CD4-positive, alpha-beta T cell (primary cell): ENCODE measurements around the gene ANO6. TPM values are rescaled to one million over a fixed set of nuclear protein-coding genes. Genes with fewer than 3 reads are reported as not detected.

Experiments
- ATAC-seq: fragments of 200-7000 bp; cut with Tn5 transposase; one replicate; pipeline ENCODE4 v1.10.0; 2022; ENCODE audit warnings: mild to moderate bottlenecking; ENCODE audit not compliant: poor library complexity
- CTCF ChIA-PET: fragments of 350-600 bp; sonication (Branson Sonifier 250); formaldehyde crosslinking; loops from one replicate; lab custom pipeline; 2021; ENCODE audit warnings: antibody characterized with exemption, inconsistent platforms; lab: Charles Lee
- POLR2A ChIA-PET: fragments of 350-600 bp; sonication (Branson Sonifier 250); formaldehyde crosslinking; loops from one replicate; lab custom pipeline; 2021; ENCODE audit warnings: antibody characterized with exemption, inconsistent platforms; lab: Charles Lee
- DNase-seq, 14 experiments: peaks; one replicate each; pipeline ENCODE4 v3.0.0-alpha.2; 2013 to 2020; ENCODE audit warnings: mixed read lengths in 2 of 14
- H3K27ac ChIP-seq, 2 donors: one replicate each; pipeline versions ENCODE4 v1.5.1 to v1.7.0; 2013; ENCODE audit warnings: low read length in 2 of 2, low read depth in 1 of 2, mild to moderate bottlenecking in 1 of 2
- H3K27me3 ChIP-seq, 2 experiments: 1 replicate in 1 of 2; 2 replicates in 1 of 2; pipeline versions ENCODE4 v1.6.1 to v1.7.0; 2013; ENCODE audit warnings: low read length in 2 of 2, control low read depth in 1 of 2, mild to moderate bottlenecking in 1 of 2, moderate library complexity in 1 of 2; ENCODE audit not compliant: insufficient read depth in 2 of 2, control insufficient read depth in 1 of 2
- H3K36me3 ChIP-seq: one replicate; pipeline ENCODE4 v1.6.1; 2013; ENCODE audit warnings: low read length, control low read depth; ENCODE audit not compliant: insufficient read depth
- H3K4me1 ChIP-seq: one replicate; pipeline ENCODE4 v1.6.1; 2013; ENCODE audit warnings: low read length, control low read depth; ENCODE audit not compliant: insufficient read depth
- H3K4me3 ChIP-seq: one replicate; pipeline ENCODE4 v1.5.1; 2013; ENCODE audit warnings: mild to moderate bottlenecking, low read length, moderate library complexity
- H3K9me3 ChIP-seq, 2 experiments: 1 replicate in 1 of 2; 2 replicates in 1 of 2; pipeline versions ENCODE4 v1.6.1 to v1.7.0; 2013; ENCODE audit warnings: low read length in 2 of 2, mild to moderate bottlenecking in 2 of 2, control low read depth in 1 of 2, moderate library complexity in 1 of 2; ENCODE audit not compliant: control insufficient read depth in 1 of 2, insufficient read depth in 1 of 2
- H3K27ac Mint-ChIP-seq: one replicate; pipeline ENCODE4 v1.8.0; 2020; ENCODE audit warnings: mixed read lengths
- H3K27me3 Mint-ChIP-seq: one replicate; pipeline ENCODE4 v1.8.0; 2021; ENCODE audit warnings: mixed read lengths
- H3K36me3 Mint-ChIP-seq: one replicate; pipeline ENCODE4 v1.8.0; 2021; ENCODE audit warnings: low read depth, mixed read lengths
- H3K4me1 Mint-ChIP-seq: one replicate; pipeline ENCODE4 v1.8.0; 2021; ENCODE audit warnings: low read depth, mixed read lengths
- H3K4me3 Mint-ChIP-seq: one replicate; pipeline ENCODE4 v1.8.0; 2020; ENCODE audit warnings: mild to moderate bottlenecking, mixed read lengths
- H3K9me3 Mint-ChIP-seq: one replicate; pipeline ENCODE4 v1.8.0; 2020; ENCODE audit warnings: mixed read lengths
- intact Hi-C, 2 experiments: fragments of 100-400 bp; cut with DNase I in 1 of 2; cut with micrococcal nuclease in 1 of 2; formaldehyde crosslinking; loops; one replicate each; pipeline versions ENCODE4 v1.15.1 to v1.9.0; 2023 to 2025; cut with DNase I, micrococcal nuclease
- total RNA-seq, 174 experiments: library from RNA in 2 of 174; stranded (reverse) in 2 of 174; gene quantifications; one replicate each; pipeline ENCODE4 v1.2.3 and lab custom pipeline; 2021 to 2026
- TF ChIP-seq, protein P1 (sequence below): fragments of 200-600 bp; IDR thresholded peaks from one replicate; pipeline ENCODE4 v1.8.0; 2022; ENCODE audit warnings: antibody characterized with exemption, mild to moderate bottlenecking

Gene ANO6
- total RNA-seq, 2 experiments from 2014 or later, result 11.6 to 11.7 TPM

DNA sequence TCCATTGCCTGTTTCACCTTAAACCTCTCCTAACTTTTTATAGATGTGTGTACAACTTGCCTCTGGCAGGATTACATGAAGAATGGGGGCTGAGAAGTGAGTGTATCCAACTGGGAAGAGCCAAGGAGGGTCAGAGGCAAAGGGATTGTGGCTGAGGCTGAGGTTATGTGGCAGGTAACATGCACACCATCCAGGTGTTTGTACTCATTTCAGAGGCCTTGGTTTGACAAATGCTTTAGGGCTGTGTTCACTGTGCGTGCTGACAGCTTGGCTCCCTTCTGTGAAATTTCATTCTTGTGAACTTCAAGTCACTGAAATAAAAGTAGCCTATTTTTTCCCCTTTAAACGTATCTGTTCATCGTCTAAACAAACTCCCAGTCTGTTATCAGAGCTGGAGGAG, 47.7 kb downstream of the ANO6 start:
- no peaks in the 10 kb centered on the region for H3K9me3 Mint-ChIP-seq
- POLR2A ChIA-PET, result no interaction called here
- intact Hi-C loops, result no loop called here
- Histone ChIP-seq H3K4me1 (peaks cover 9% of the 10 kb centered on the region), H3K27ac (no peak overlapping the region), H3K27me3 (no peaks in the 10 kb centered on the region), H3K36me3 (no peaks in the 10 kb centered on the region), H3K9me3 (no peaks in the 10 kb centered on the region), H3K4me3 (no peak overlapping the region)
- H3K36me3 Mint-ChIP-seq, result no peaks in the 10 kb centered on the region
- H3K4me3 Mint-ChIP-seq, result no peak overlapping the region
- CTCF ChIA-PET, result interaction anchor here (0.6 kb wide), 1 partner anchor 11 kb away, joined by 4 read pairs; no protein-coding TSS in a partner anchor
- peaks cover 48% of the 10 kb centered on the region for H3K4me1 Mint-ChIP-seq
- DNase-seq (no peak), ATAC-seq (no peak)
- H3K27me3 Mint-ChIP-seq, result no peaks in the 10 kb centered on the region
- TF ChIP-seq, protein P1, sequence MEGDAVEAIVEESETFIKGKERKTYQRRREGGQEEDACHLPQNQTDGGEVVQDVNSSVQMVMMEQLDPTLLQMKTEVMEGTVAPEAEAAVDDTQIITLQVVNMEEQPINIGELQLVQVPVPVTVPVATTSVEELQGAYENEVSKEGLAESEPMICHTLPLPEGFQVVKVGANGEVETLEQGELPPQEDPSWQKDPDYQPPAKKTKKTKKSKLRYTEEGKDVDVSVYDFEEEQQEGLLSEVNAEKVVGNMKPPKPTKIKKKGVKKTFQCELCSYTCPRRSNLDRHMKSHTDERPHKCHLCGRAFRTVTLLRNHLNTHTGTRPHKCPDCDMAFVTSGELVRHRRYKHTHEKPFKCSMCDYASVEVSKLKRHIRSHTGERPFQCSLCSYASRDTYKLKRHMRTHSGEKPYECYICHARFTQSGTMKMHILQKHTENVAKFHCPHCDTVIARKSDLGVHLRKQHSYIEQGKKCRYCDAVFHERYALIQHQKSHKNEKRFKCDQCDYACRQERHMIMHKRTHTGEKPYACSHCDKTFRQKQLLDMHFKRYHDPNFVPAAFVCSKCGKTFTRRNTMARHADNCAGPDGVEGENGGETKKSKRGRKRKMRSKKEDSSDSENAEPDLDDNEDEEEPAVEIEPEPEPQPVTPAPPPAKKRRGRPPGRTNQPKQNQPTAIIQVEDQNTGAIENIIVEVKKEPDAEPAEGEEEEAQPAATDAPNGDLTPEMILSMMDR, result no peak
- no peak overlapping the region for H3K27ac Mint-ChIP-seq

DNA sequence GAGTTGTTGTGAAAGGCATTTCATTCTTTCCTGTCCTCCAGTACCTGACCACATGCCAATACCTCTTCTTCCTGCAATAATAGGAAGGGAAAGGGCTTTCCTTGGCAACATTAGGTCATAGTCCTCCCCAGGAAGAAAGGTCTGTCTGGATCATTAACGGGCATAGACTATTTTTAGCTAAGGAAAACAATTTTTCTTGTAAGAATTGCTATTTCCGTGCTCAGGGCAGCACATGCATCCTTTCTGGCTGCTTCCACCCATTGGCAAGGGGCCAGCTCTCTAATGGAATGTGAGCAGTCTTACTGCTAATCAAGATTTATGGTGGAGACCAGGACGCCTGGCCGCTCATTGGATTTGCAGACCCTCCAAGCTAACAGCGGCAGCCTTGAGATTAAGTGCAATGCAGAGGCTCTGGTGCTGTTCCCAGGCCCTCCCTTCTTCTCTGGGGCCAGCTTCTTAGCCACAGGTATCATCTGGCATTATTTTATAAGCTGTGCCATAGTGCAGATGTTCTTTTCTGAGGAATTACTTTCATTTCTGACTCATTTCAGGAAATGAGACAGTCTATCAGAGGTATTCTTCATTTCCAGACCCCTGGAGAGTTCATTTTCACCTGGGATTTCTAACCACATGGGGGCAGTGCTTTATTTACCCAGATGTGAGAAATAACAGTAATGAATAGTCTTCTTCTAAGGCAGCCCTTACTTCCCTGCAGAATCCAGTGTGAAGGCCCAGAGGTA, 52.9 kb downstream of the ANO6 start:
- Mint-ChIP-seq H3K4me1 (peaks cover 30% of the 10 kb centered on the region), H3K36me3 (peaks cover 10% of the 10 kb centered on the region), H3K27me3 (no peaks in the 10 kb centered on the region), H3K4me3 (no peak overlapping the region), H3K9me3 (no peaks in the 10 kb centered on the region), H3K27ac (no peak overlapping the region)
- Histone ChIP-seq H3K4me1 (no peaks in the 10 kb centered on the region), H3K9me3 (no peaks in the 10 kb centered on the region), H3K27ac (no peak overlapping the region), H3K27me3 (no peaks in the 10 kb centered on the region), H3K4me3 (no peak overlapping the region), H3K36me3 (no peaks in the 10 kb centered on the region)
- intact Hi-C loops, result no loop called here
- CTCF ChIA-PET, result interaction anchor here (0.7 kb wide), 1 partner anchor 70 kb away, joined by 3 read pairs; no protein-coding TSS in a partner anchor
- ATAC-seq (no peak), DNase-seq (peak in 2 of 14 experiments; percentile 5 to 9)
- POLR2A ChIA-PET, result no interaction called here
- TF ChIP-seq, protein P1, result no peak

DNA sequence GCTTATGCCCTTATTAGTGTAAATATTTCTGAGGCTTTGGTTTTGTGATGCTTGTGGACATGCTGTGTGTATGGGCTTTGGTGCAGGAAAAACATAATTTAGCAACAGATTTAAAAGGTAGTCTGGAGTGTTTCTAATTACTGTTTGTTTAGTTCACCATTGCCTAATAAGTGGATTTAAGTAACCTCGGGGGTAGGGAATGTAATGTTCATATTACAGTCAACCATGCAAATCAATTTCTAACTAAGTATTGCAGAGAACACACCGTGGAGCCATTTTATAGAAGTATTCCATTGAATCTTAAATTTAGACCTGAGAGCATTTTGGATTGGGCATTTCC, 53.5 kb downstream of the ANO6 start:
- H3K4me1 Mint-ChIP-seq, result peaks cover 25% of the 10 kb centered on the region
- POLR2A ChIA-PET, result no interaction called here
- DNase-seq (no peak), ATAC-seq (no peak)
- CTCF ChIA-PET, result interaction anchor here (0.7 kb wide), 1 partner anchor 70 kb away, joined by 3 read pairs; no protein-coding TSS in a partner anchor
- no peak overlapping the region for H3K27ac Mint-ChIP-seq
- no peaks in the 10 kb centered on the region for H3K27me3 Mint-ChIP-seq
- H3K9me3 Mint-ChIP-seq, result no peaks in the 10 kb centered on the region
- H3K27me3 ChIP-seq, result no peaks in the 10 kb centered on the region
- H3K4me3 Mint-ChIP-seq, result no peak overlapping the region
- no peak overlapping the region for H3K27ac ChIP-seq
- no peak overlapping the region for H3K4me3 ChIP-seq
- TF ChIP-seq, protein P1, result no peak
- intact Hi-C loops, result no loop called here
- peaks cover 10% of the 10 kb centered on the region for H3K36me3 Mint-ChIP-seq
- H3K9me3 ChIP-seq, result no peaks in the 10 kb centered on the region
- H3K4me1 ChIP-seq, result no peaks in the 10 kb centered on the region
- H3K36me3 ChIP-seq, result no peaks in the 10 kb centered on the region
